ENCODE data around the gene NELFE.

Gene NELFE

DNA sequence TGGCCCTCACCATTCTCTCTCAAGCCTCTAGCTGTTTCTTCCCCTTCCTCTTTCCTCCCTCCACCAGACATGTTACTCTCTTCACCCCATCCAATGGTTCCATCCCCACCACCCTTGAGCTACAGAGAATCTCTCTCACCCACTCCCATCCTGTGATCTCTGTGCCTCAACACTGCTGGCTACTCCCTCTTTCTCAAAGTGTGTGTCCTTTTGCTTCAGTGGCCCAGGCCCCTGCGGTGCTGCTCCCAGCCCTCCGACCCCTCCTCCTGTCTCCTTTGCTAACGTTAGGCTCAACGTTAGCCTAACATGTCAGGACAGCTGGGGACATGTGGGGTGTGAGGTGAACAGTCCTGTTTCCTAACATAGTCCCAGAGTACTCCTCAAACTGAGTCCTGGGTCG lies 5.9 kb downstream of the NELFE start:
- TF ChIP-seq, protein P1, sequence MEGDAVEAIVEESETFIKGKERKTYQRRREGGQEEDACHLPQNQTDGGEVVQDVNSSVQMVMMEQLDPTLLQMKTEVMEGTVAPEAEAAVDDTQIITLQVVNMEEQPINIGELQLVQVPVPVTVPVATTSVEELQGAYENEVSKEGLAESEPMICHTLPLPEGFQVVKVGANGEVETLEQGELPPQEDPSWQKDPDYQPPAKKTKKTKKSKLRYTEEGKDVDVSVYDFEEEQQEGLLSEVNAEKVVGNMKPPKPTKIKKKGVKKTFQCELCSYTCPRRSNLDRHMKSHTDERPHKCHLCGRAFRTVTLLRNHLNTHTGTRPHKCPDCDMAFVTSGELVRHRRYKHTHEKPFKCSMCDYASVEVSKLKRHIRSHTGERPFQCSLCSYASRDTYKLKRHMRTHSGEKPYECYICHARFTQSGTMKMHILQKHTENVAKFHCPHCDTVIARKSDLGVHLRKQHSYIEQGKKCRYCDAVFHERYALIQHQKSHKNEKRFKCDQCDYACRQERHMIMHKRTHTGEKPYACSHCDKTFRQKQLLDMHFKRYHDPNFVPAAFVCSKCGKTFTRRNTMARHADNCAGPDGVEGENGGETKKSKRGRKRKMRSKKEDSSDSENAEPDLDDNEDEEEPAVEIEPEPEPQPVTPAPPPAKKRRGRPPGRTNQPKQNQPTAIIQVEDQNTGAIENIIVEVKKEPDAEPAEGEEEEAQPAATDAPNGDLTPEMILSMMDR (conservative IDR thresholded peaks at IDR 0.05) = no peak
- TF ChIP-seq ZFX (IDR thresholded peaks at IDR 0.05) = no peak
- no peak overlapping the region for H3K27ac ChIP-seq

DNA sequence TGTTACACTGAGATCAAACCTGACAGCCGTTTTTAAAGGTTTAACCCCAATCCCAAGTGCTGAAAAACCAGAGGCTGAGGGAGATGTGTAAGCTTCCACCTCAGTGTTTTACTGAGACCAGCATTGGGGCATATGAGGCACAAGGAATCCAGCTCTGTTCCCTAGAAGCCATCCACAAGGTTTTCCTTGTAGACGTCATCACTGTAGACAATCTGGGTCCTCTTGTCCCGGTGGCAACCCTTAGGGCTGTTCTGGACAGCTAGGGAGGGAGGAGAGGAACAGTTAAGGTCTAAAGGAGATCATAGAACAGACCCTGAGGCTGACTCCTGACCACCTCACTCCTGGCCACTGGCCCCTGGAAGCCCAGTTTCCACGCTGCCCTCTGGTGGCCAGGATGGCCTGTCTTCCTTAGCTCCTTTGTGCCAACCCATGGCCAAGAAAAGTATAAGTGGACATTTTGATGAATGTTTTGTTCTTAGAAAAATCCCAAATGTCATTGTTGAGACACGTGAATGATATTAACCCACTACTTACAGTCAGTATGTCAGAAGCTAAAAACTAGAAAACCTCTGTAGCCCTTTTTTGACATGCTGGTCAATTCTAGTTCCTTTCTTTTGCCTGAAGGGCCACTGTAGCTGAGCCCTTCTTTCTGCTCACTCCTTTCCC lies 6.5 kb downstream of the NELFE start:
- TF ChIP-seq, protein P1 (conservative IDR thresholded peaks at IDR 0.05) = peak; percentile 88
- no peak for TF ChIP-seq ZFX (IDR thresholded peaks at IDR 0.05)
- no peak overlapping the region for H3K27ac ChIP-seq

DNA sequence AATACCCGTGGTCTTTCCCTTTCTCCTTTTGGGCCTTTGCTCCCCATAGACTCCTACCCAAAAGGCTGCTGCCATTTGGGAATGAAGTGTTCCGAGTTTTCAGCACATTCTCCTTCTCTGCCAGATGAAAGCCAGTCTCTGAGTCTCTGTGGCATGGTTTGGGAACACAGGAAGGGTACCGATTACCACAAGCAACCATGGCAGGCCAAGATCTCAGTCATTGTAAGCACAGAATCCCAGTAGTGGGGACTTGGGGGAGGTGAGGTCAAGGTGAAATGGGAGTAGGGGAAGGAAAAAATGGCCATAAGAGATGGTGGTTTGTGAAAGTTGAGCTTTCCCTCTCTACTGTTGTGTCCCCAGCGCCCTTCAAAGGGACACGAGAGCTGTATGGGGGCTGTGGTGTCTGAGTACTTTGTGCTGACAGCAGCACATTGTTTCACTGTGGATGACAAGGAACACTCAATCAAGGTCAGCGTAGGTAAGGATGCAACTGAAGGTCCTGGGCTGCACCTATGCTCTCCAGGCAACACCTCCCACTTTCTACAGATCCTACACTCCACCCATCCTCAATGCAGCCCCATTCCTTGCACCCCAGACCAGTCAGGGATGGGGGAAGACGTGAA lies 8.7 kb downstream of the NELFE start:
- TF ChIP-seq ZFX (IDR thresholded peaks at IDR 0.05) = no peak
- TF ChIP-seq, protein P1 (conservative IDR thresholded peaks at IDR 0.05) = no peak
- H3K27ac ChIP-seq = no peak overlapping the region

DNA sequence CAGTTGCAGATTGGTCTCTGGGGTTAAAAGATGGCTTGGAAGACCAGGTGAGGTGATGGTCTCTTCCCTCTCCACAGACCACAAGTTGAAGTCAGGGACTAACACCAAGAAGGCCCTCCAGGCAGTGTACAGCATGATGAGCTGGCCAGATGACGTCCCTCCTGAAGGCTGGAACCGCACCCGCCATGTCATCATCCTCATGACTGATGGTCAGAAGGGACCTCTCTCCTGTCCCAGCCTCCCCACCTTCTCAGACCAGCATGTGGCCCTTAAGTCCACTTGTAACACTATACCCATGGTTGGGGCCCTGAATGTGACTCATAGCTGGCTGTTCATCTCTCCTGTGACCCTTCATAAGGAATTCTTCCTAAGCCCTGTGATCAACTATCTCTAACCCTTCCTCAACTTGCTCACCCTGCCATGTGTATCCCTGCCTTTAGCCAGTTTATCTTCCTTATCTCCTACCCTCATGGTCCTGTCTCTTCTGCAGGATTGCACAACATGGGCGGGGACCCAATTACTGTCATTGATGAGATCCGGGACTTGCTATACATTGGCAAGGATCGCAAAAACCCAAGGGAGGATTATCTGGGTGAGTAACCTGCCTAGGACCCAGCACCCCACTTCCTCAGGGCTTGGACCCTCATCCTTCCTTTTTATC lies 9.9 kb downstream of the NELFE start:
- TF ChIP-seq, protein P1 (conservative IDR thresholded peaks at IDR 0.05) = no peak
- no peak for TF ChIP-seq ZFX (IDR thresholded peaks at IDR 0.05)
- H3K27ac ChIP-seq = no peak overlapping the region

DNA sequence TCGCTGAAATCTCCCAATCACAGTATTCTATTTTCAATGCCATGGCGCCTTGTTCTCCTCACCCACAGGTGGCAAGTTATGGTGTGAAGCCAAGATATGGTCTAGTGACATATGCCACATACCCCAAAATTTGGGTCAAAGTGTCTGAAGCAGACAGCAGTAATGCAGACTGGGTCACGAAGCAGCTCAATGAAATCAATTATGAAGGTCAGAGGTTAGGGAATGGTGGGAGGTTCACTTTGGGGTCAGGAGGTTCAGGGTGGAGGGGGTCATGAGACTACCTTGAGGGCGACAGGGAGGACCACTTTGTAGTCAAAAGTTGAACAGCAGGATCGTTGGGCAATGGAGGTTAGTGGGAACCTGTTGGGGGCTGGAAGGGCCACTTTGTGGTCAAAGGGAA lies 10.5 kb downstream of the NELFE start:
- no peak overlapping the region for H3K27ac ChIP-seq
- TF ChIP-seq ZFX (IDR thresholded peaks at IDR 0.05) = no peak
- TF ChIP-seq, protein P1 (conservative IDR thresholded peaks at IDR 0.05) = no peak

DNA sequence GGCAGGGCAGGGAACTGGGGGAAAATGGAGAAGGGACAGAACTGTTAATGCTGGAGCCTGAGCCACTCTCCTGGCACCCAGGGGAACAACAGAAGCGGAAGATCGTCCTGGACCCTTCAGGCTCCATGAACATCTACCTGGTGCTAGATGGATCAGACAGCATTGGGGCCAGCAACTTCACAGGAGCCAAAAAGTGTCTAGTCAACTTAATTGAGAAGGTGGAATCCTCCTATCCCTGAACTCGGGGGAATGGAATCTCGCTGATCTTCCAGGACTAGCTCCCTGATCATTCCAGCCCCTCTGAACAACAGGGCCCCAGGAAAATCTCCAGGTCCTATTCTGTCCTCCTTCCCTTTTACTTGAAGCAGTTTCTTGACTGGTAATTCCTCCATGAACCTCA lies 10.9 kb downstream of the NELFE start:
- TF ChIP-seq, protein P1 (conservative IDR thresholded peaks at IDR 0.05) = no peak
- TF ChIP-seq ZFX (IDR thresholded peaks at IDR 0.05) = no peak
- no peak overlapping the region for H3K27ac ChIP-seq

DNA sequence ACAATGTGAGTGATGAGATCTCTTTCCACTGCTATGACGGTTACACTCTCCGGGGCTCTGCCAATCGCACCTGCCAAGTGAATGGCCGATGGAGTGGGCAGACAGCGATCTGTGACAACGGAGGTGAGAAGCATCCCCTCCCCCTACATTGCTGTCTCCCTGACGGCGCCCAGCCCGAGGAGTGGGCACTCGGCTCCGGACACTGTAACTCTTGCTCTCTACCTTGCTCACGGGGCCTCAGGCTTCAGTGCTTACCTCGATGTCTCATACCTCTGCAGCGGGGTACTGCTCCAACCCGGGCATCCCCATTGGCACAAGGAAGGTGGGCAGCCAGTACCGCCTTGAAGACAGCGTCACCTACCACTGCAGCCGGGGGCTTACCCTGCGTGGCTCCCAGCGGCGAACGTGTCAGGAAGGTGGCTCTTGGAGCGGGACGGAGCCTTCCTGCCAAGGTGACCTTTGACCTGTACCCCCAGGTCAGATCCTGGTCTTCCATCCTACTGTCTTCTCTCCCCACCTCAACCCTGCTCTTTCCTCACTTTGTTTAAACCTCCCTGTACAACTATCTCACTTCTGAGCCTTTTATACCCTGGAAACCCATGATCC lies 11.6 kb downstream of the NELFE start:
- no peak overlapping the region for H3K27ac ChIP-seq
- TF ChIP-seq, protein P1 (conservative IDR thresholded peaks at IDR 0.05) = no peak
- no peak for TF ChIP-seq ZFX (IDR thresholded peaks at IDR 0.05)

Data from C4-2B (cell line).